ENCODE data around the gene GALNT14. TPM values are rescaled to one million over a fixed set of nuclear protein-coding genes. Genes with fewer than 3 reads are reported as not detected.
"Not testable (repeated sequence)": the region's sequence is repeated elsewhere in the genome, so short reads cannot be mapped to it uniquely, and the experiment has no call there.

The GALNT14 gene
- total RNA-seq, result under 1 TPM; 0.48 to 0.83 TPM

GRCh38 chr2:31138037-31138962, at the start of gene GALNT14:
TSS of gene GALNT14 (minus strand) at chr2:31138440. CDS start at chr2:31138086, 354 bp downstream.
- ChIA-PET POLR2A (no interaction called here), CTCF (interaction anchor here (0.7 to 1.7 kb wide), 6 partner anchors 32 to 1805 kb away, joined by 3 to 5 read pairs (median 4); no protein-coding TSS in a partner anchor)
- no peaks in the 10 kb centered on the region for H3K36me3 Mint-ChIP-seq (ENCODE audit: low read depth)
- ATAC-seq (peak; percentile 79), DNase-seq (peak; percentile 74)
- no peaks in the 10 kb centered on the region for H3K9me3 Mint-ChIP-seq (ENCODE audit: low read depth)
- peaks cover 7% of the 10 kb centered on the region for H3K4me1 Mint-ChIP-seq
- H3K4me3 Mint-ChIP-seq, result peak within 1 kb of the TSS; percentile 64
- intact Hi-C loops (cut with DNase I, micrococcal nuclease), result loop anchor here in 1 of 2 experiments (1.0 to 10.0 kb wide), 4 partner anchors 32 to 423 kb away; no protein-coding TSS in a partner anchor
- H3K27ac Mint-ChIP-seq, result no peak within 1 kb of the TSS
- H3K27me3 Mint-ChIP-seq, result peaks cover 31% of the 10 kb centered on the region

- Mint-ChIP-seq H3K27ac (no peak overlapping the region), H3K4me3 (no peak overlapping the region), H3K27me3 (no peaks in the 10 kb centered on the region), H3K36me3 (ENCODE audit: low read depth) (no peaks in the 10 kb centered on the region), H3K9me3 (ENCODE audit: low read depth) (peaks cover 3% of the 10 kb centered on the region), H3K4me1 (no peaks in the 10 kb centered on the region)
- intact Hi-C loops (cut with DNase I, micrococcal nuclease), result no loop called here
- DNase-seq, result no peak
- ATAC-seq, result no peak
- ChIA-PET CTCF (interaction anchor here (0.8 to 1.9 kb wide), 2 partner anchors 10 to 17 kb away, joined by 3 to 8 read pairs; no protein-coding TSS in a partner anchor), POLR2A (no interaction called here)
Measured at GRCh38 chr2:31187166-31187565, 48.9 kb upstream of the GALNT14 start.

GRCh38 chr2:31183973-31184372, 45.7 kb upstream of the GALNT14 start:
- CTCF ChIA-PET, result not testable (repeated sequence)

GRCh38 chr2:31176742-31177141, 38.5 kb upstream of the GALNT14 start:
- CTCF ChIA-PET, result interaction anchor here (0.6 kb wide), 1 partner anchor 290 kb away, joined by 3 read pairs; no protein-coding TSS in a partner anchor
- no peaks in the 10 kb centered on the region for H3K9me3 Mint-ChIP-seq (ENCODE audit: low read depth)
- no peak overlapping the region for H3K4me3 Mint-ChIP-seq
- H3K4me1 Mint-ChIP-seq, result no peaks in the 10 kb centered on the region
- H3K27me3 Mint-ChIP-seq, result no peaks in the 10 kb centered on the region
- no peak overlapping the region for H3K27ac Mint-ChIP-seq
- no peak for DNase-seq
- POLR2A ChIA-PET, result no interaction called here
- ATAC-seq, result no peak
- no peaks in the 10 kb centered on the region for H3K36me3 Mint-ChIP-seq (ENCODE audit: low read depth)
- intact Hi-C loops (cut with DNase I, micrococcal nuclease), result no loop called here

More at GRCh38 chr2:31183973-31184372, 45.7 kb upstream of the GALNT14 start:
- H3K4me1 Mint-ChIP-seq; H3K4me3 Mint-ChIP-seq; intact Hi-C loops (cut with DNase I, micrococcal nuclease); H3K9me3 Mint-ChIP-seq (ENCODE audit: low read depth); DNase-seq; H3K36me3 Mint-ChIP-seq (ENCODE audit: low read depth); H3K27me3 Mint-ChIP-seq; ATAC-seq; POLR2A ChIA-PET; H3K27ac Mint-ChIP-seq: not testable (repeated sequence)

GRCh38 chr2:31171142-31171541, 32.9 kb upstream of the GALNT14 start:
- CTCF ChIA-PET, result interaction anchor here (0.5 to 5.0 kb wide), 11 partner anchors 15 to 458 kb away, joined by 3 to 81 read pairs (median 5); no protein-coding TSS in a partner anchor
- no peak overlapping the region for H3K4me3 Mint-ChIP-seq
- ATAC-seq, result no peak
- no peak overlapping the region for H3K27ac Mint-ChIP-seq
- no peaks in the 10 kb centered on the region for H3K4me1 Mint-ChIP-seq
- no peak for DNase-seq
- H3K9me3 Mint-ChIP-seq (ENCODE audit: low read depth), result no peaks in the 10 kb centered on the region
- intact Hi-C loops (cut with DNase I, micrococcal nuclease), result no loop called here
- POLR2A ChIA-PET, result no interaction called here
- no peaks in the 10 kb centered on the region for H3K27me3 Mint-ChIP-seq
- no peaks in the 10 kb centered on the region for H3K36me3 Mint-ChIP-seq (ENCODE audit: low read depth)

- Mint-ChIP-seq H3K27me3 (no peaks in the 10 kb centered on the region), H3K36me3 (ENCODE audit: low read depth) (no peaks in the 10 kb centered on the region), H3K27ac (no peak overlapping the region), H3K4me1 (peaks cover under 1% of the 10 kb centered on the region), H3K9me3 (ENCODE audit: low read depth) (no peaks in the 10 kb centered on the region), H3K4me3 (no peak overlapping the region)
- intact Hi-C loops (cut with DNase I, micrococcal nuclease), result loop anchor here (1.0 kb wide), 4 partner anchors 32 to 456 kb away; partner anchors contain the start of gene GALNT14 (in 1 of the 2)
- peak; percentile 73 for DNase-seq
- peak; percentile 88 for ATAC-seq
- ChIA-PET CTCF (interaction anchor here (0.6 to 5.0 kb wide), 30 partner anchors 9 to 1689 kb away, joined by 3 to 81 read pairs (median 4); partner anchors contain the start of gene CAPN14), POLR2A (no interaction called here)
Measured at GRCh38 chr2:31170071-31170698, 31.9 kb upstream of the GALNT14 start.

GRCh38 chr2:31168291-31168690, 30.1 kb upstream of the GALNT14 start:
- Mint-ChIP-seq H3K27ac (no peak overlapping the region), H3K4me3 (no peak overlapping the region), H3K36me3 (ENCODE audit: low read depth) (no peaks in the 10 kb centered on the region), H3K27me3 (no peaks in the 10 kb centered on the region), H3K4me1 (peaks cover 4% of the 10 kb centered on the region), H3K9me3 (ENCODE audit: low read depth) (no peaks in the 10 kb centered on the region)
- DNase-seq, result no peak
- POLR2A ChIA-PET, result no interaction called here
- intact Hi-C loops (cut with DNase I, micrococcal nuclease), result no loop called here
- ATAC-seq, result no peak
- CTCF ChIA-PET, result interaction anchor here (0.6 to 5.0 kb wide), 3 partner anchors 313 to 455 kb away, joined by 3 to 81 read pairs (median 3); no protein-coding TSS in a partner anchor

GRCh38 chr2:31166925-31167324, 28.7 kb upstream of the GALNT14 start:
- CTCF ChIA-PET, result interaction anchor here (1.1 to 1.2 kb wide), 2 partner anchors 10 to 166 kb away, joined by 3 to 6 read pairs; no protein-coding TSS in a partner anchor
- DNase-seq (no peak), ATAC-seq (no peak)
- Mint-ChIP-seq H3K27ac (no peak overlapping the region), H3K27me3 (no peaks in the 10 kb centered on the region), H3K36me3 (ENCODE audit: low read depth) (no peaks in the 10 kb centered on the region), H3K4me1 (peaks cover 4% of the 10 kb centered on the region), H3K9me3 (ENCODE audit: low read depth) (no peaks in the 10 kb centered on the region), H3K4me3 (no peak overlapping the region)
- POLR2A ChIA-PET, result interaction anchor here (0.6 kb wide), 1 partner anchor 454 kb away, joined by 3 read pairs; no protein-coding TSS in a partner anchor
- intact Hi-C loops (cut with DNase I, micrococcal nuclease), result no loop called here

GRCh38 chr2:31163011-31163539, 24.8 kb upstream of the GALNT14 start:
- CTCF ChIA-PET, result no interaction called here
- POLR2A ChIA-PET, result interaction anchor here (0.7 kb wide), 1 partner anchor 1891 kb away, joined by 3 read pairs; no protein-coding TSS in a partner anchor
- ATAC-seq, result no peak

GRCh38 chr2:31161637-31162036, 23.4 kb upstream of the GALNT14 start:
- ChIA-PET POLR2A (no interaction called here), CTCF (interaction anchor here (0.9 to 1.4 kb wide), 3 partner anchors 9 to 450 kb away, joined by 3 to 4 read pairs (median 3); no protein-coding TSS in a partner anchor)
- H3K27me3 Mint-ChIP-seq, result no peaks in the 10 kb centered on the region
- DNase-seq (no peak), ATAC-seq (no peak)
- intact Hi-C loops (cut with DNase I, micrococcal nuclease), result no loop called here
- H3K27ac Mint-ChIP-seq, result no peak overlapping the region
- no peak overlapping the region for H3K4me3 Mint-ChIP-seq
- H3K9me3 Mint-ChIP-seq (ENCODE audit: low read depth), result no peaks in the 10 kb centered on the region
- H3K4me1 Mint-ChIP-seq, result peaks cover 4% of the 10 kb centered on the region
- no peaks in the 10 kb centered on the region for H3K36me3 Mint-ChIP-seq (ENCODE audit: low read depth)

More at GRCh38 chr2:31163011-31163539, 24.8 kb upstream of the GALNT14 start:
- Mint-ChIP-seq H3K36me3 (ENCODE audit: low read depth) (no peaks in the 10 kb centered on the region), H3K4me3 (no peak overlapping the region), H3K27me3 (no peaks in the 10 kb centered on the region), H3K4me1 (peaks cover 4% of the 10 kb centered on the region), H3K9me3 (ENCODE audit: low read depth) (no peaks in the 10 kb centered on the region), H3K27ac (no peak overlapping the region)
- DNase-seq, result no peak
- intact Hi-C loops (cut with DNase I, micrococcal nuclease), result no loop called here

GRCh38 chr2:31151501-31151900, 13.3 kb upstream of the GALNT14 start:
- Mint-ChIP-seq H3K4me3 (no peak overlapping the region), H3K27me3 (no peaks in the 10 kb centered on the region), H3K36me3 (ENCODE audit: low read depth) (no peaks in the 10 kb centered on the region), H3K4me1 (no peaks in the 10 kb centered on the region), H3K27ac (no peak overlapping the region), H3K9me3 (ENCODE audit: low read depth) (no peaks in the 10 kb centered on the region)
- DNase-seq, result no peak
- POLR2A ChIA-PET, result no interaction called here
- intact Hi-C loops (cut with DNase I, micrococcal nuclease), result no loop called here
- no peak for ATAC-seq
- CTCF ChIA-PET, result interaction anchor here (0.6 to 2.8 kb wide), 3 partner anchors 11 to 460 kb away, joined by 3 to 12 read pairs (median 4); no protein-coding TSS in a partner anchor
